HG03558 (cell line): Measurements from ENCODE around the gene FAM50A.
"Not testable (repeated sequence)": the region's sequence is repeated elsewhere in the genome, so short reads cannot be mapped to it uniquely, and the experiment has no call there.

Experiments used
- ATAC-seq: cut with Tn5 transposase; IDR thresholded peaks from one replicate; pipeline ENCODE4 v1.9.1; 2021; ENCODE audit warnings: moderate number of reproducible peaks; ENCODE audit not compliant: unreplicated experiment; ENCODE audit errors: extremely low read depth

FAM50A gene

GRCh38 chrX:154481195-154481594 is 37.3 kb downstream of the FAM50A start:
- ATAC-seq: no peak

DNA sequence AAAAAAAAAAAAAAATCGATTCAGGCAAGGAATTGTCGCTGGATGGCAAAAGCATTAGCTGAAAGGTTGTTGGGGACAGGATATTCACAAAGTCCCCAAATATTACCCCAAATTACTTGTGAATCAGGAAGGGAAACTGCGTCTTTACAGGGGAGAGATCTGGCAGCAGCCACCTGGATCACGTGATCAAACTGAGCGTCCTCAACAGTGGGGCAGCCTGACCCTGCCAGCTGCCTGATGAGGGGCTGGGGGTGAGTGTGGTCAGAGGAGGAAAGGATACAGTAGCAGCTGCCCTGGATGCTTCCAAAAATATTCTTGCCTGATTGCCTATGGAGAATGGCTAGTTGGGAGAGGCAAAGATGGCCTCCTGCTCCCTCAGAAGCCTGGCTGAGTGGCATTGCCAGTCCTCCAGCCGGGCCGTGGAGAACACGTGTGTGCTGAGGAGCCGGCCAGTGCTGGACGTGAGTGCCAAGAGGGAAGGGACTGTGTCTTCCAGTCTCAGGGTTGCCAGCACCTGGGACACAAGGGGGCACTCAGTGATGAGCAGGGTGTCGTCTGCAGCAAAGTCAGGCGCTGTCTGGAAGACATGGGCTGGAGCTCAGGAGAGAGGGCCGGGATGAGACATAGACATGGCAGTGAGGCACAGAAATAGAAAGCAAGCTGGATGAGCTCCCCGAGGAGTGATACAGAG is 38.1 kb downstream of the FAM50A start:
- ATAC-seq: no peak

- no peak for ATAC-seq
Measured at GRCh38 chrX:154482786-154483185, 38.8 kb downstream of the FAM50A start.

DNA sequence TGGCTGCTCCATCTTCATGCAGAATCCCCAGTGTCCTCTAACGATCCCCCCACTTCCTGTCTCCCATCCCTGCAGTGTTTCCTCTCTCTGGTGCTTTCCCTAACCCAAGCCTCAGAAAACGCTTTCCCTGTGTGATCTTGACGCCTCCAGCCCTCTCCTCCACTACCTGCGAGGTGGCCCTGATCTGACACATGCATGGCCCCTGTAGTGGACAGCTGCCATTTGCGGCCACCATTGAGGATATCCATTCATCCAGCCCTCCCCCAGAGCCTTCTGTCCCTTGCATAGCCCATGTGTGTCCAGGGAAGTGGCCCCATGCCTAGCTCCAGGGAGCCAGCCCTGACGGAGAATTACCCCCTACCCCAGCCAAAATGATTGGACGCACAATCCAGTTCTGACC is 39.4 kb downstream of the FAM50A start:
- no peak for ATAC-seq

GRCh38 chrX:154484255-154485149 is 40.6 kb downstream of the FAM50A start:
- ATAC-seq: no peak

GRCh38 chrX:154485150-154486051 is 41.5 kb downstream of the FAM50A start:
- no peak for ATAC-seq

DNA sequence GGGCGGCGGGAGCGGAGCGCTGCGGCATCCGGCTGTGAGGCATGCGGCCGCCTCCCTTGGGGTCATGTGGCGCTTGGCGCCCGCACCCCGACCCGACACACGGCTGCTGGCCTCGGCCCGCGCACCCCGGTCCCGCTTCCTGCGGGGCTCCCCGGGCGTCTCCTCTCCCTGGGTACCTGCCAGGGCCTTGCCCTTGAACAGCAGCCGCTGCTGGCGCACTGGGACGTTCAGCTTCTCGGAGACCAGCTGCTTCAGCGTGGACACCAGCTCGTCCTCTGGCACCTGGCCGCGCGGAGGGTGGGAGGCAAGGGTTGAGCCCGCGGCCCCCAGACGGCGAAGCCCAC is 42.1 kb downstream of the FAM50A start:
- ATAC-seq: no peak

DNA sequence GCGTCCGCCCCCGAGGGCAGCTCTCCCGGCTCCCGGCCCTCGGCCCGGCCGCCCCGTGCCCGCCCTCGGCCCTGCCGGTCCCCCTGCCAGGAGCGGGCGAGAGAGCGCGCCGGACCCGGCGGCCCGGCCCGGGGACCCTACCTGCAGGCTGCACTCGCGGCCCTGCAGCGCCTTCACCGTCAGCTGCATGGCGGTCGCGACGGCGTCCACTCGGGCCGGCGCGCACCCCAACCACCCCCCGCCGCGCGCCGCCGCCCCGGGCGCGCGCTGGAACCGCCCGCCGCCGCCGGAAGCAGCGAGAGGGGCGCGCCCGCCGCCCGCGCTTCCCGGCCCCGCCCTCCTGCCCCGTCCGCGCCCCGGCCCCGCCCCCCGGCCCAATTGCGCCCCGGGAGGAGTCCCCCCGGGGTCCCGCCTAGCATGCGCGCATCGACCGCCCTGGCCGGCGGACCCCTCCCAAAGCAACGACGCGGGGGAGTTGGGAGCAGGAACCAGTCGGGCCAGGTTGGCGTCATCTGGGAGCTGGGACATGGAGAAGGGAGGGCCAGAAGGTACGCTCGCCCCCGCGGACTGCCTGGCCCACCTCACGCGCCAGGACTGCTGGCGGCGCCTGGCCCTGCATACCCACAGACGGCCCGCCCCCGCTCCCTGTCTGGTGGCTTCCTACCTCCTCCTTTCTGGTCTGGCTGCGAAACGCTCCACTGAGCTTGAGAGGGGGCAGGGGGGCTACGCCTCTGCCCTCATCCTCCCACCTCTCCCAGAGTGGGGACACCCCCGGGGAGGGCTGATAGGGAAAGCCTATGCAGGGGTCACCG is 42.7 kb downstream of the FAM50A start, which contains the start of gene UBL4A:
UBL4A (minus strand) TSS at position 220 of the 812 bp plus-strand sequence; CDS start at position 189, 31 bp downstream.
- ATAC-seq: no peak

DNA sequence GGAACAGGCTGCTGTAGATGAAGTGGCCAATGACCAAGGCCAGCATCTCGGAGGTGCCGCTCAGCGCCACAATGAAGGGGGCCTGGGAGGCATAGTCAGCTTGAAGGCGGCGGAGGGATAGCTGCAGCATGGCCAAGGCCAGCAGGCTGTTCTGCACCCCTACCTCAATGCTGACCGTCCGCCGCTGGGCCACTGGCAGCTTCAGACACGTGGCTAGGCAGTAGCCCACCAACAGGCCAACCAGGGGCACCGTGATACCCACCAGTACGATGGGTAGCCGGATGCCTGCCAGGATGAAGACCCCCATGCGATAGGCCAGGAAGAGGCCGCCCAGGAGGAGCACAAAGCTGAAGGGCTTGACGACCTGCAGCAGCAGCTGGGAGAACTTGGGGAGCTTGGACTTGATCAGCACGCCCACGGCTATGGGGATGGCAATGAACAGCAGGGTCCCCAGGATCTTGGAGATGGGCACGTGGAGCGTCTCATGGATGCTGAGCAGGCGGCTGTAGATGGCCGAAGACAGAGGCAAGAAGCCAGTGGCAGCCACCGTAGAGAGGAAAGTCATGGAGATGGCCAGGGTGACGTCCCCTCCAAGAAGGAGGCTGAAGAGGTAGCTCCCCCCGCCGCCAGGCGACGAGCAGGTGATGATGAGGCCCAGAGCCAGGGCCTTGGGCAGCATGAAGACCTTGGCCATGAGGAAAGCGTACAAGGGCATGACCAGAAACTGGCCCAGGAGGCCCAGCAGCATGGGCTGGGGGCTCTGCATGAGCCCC is 43.8 kb downstream of the FAM50A start:
- ATAC-seq: no peak

GRCh38 chrX:154488336-154489075 is 44.6 kb downstream of the FAM50A start:
- ATAC-seq: no peak

GRCh38 chrX:154489182-154489581 is 45.2 kb downstream of the FAM50A start:
- no peak for ATAC-seq

- no peak for ATAC-seq
Measured at GRCh38 chrX:154490021-154490413, 46.1 kb downstream of the FAM50A start.

DNA sequence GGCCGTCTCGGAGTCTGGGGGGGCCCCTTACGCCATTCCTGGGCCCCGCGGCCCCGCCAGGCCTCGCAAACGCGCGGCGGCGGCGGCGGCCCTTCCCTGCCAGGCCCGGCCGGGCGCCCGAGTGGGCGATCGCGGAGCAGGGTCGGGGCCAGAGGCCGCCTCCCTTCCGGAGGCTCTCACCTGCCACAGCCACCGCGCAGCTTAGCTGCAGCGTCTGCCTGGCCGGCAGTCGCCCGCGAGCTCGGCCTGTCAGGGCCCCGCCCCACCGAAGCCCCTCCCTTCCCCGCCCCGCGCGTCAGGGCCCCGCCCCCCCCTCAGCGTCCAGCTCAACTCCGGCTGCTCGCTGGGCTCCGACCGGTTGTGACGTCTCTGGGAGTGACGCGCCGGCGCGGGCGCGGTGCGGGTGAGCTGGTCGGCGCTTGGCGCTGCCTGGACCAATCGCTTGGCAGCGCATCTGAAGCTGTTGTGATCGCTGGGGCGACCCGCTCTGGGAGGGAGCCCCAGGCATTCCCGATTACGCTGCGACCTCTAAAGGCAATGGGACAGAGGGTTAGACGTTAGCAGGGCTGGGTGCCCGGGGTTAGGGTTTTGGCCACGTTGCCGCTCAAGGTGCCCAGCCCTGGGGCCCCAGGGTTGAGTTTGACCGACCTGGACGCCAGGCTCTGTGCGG is 46.6 kb downstream of the FAM50A start, which contains the start of gene SLC10A3:
SLC10A3 (minus strand) TSS at position 216 of the 670 bp plus-strand sequence. CDS start 1,689 bp downstream, outside the sequence.
- peak; percentile 53 for ATAC-seq

GRCh38 chrX:154494715-154495114 is 50.8 kb downstream of the FAM50A start:
- ATAC-seq: no peak

DNA sequence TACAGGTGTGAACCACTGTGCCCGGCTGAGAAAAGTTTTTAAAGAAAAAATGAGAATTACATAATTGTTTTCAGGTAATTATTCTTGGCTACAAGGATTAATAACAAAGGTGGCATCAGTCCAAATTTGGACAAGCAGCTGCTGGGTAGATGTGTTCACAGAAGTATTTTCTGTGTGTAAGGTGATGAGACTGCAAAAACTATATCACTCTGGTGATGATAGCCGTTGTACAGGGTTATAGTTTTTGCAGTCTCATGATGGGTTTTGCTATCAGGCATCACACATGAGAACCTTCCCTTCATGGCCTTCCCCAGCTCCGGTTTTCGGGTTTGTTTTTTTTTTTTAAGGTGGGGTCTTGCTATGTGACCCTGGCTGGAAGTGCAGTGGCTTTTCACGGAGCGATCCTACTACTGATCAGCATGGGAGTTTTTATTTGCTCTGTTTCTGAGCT is 51.6 kb downstream of the FAM50A start:
- no peak for ATAC-seq

DNA sequence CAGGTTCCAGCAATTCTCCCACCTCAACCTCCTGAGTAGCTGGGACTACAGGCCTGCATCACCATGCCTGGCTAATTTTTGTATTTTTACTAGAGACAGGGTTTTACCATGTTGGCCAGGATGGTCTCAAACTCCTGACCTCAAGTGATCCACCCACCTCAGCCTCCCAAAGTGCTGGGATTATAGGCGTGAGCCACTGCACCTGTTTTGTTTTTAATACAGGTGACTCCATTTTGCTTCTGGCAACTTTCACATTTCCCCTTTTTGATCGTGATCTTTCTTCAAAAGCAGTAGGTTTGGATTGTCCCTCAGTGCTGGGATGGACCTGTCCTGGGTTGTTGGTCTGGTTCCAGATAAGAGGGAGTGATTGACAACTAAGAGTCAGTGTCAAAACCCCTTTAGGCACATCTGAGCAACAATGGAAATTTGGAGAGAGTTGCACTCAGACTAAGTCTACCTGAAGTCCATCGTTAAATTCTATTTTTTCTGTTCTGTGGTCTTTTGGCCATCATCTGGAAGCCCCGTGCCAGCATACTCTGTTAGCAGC is 52.7 kb downstream of the FAM50A start:
- ATAC-seq: not testable (repeated sequence)
